ENCODE data around the gene LRCH1. TPM values are rescaled to one million over a fixed set of nuclear protein-coding genes. Genes with fewer than 3 reads are reported as not detected.
A peak's percentile ranks its signal among the peaks of the same experiment; 100 is the strongest.

Gene LRCH1
- total RNA-seq, 1 donor from 2014 or later, result 21.4 TPM

- no peak for DNase-seq
Measured at GRCh38 chr13:46667687-46668281, 114.8 kb downstream of the LRCH1 start.

- DNase-seq, result peak; percentile 23
Measured at GRCh38 chr13:46668302-46668720, 115.3 kb downstream of the LRCH1 start.

- no peak for DNase-seq
Measured at GRCh38 chr13:46668931-46669525, 116.1 kb downstream of the LRCH1 start.

- no peak for DNase-seq
Measured at GRCh38 chr13:46672338-46673090, 119.5 kb downstream of the LRCH1 start.

- no peak for DNase-seq
Measured at GRCh38 chr13:46675016-46675415, 122.0 kb downstream of the LRCH1 start.

GRCh38 chr13:46676378-46676725, 123.4 kb downstream of the LRCH1 start:
- no peak for DNase-seq

GRCh38 chr13:46679369-46680120, 126.6 kb downstream of the LRCH1 start:
- DNase-seq, result no peak

- DNase-seq, result no peak
Measured at GRCh38 chr13:46682015-46682414, 129.0 kb downstream of the LRCH1 start.

GRCh38 chr13:46682707-46683106, 129.7 kb downstream of the LRCH1 start:
- DNase-seq, result no peak

- no peak for DNase-seq
Measured at GRCh38 chr13:46683676-46684260, 130.8 kb downstream of the LRCH1 start.

- no peak for DNase-seq
Measured at GRCh38 chr13:46684287-46685001, 131.5 kb downstream of the LRCH1 start.

- no peak for DNase-seq
Measured at GRCh38 chr13:46685006-46685730, 132.2 kb downstream of the LRCH1 start.

- DNase-seq, result no peak
Measured at GRCh38 chr13:46686171-46686570, 133.2 kb downstream of the LRCH1 start.

- no peak for DNase-seq
Measured at GRCh38 chr13:46687810-46688209, 134.8 kb downstream of the LRCH1 start.

GRCh38 chr13:46688306-46688705, 135.3 kb downstream of the LRCH1 start:
- DNase-seq, result no peak

- no peak for DNase-seq
Measured at GRCh38 chr13:46698014-46698413, 145.0 kb downstream of the LRCH1 start.

- no peak for DNase-seq
Measured at GRCh38 chr13:46698910-46699460, 146.0 kb downstream of the LRCH1 start.

- no peak for DNase-seq
Measured at GRCh38 chr13:46712524-46712923, 159.6 kb downstream of the LRCH1 start.

GRCh38 chr13:46715363-46715762, 162.4 kb downstream of the LRCH1 start:
- no peak for DNase-seq

- DNase-seq, result no peak
Measured at GRCh38 chr13:46716821-46717220, 163.9 kb downstream of the LRCH1 start.

GRCh38 chr13:46717275-46717674, 164.3 kb downstream of the LRCH1 start:
- no peak for DNase-seq

Measured in occipital lobe (tissue), 2 donors.